Ascending aorta (tissue), 2 donors: ENCODE results near the gene SLC1A7. TPM values are rescaled to one million over a fixed set of nuclear protein-coding genes. Genes with fewer than 3 reads are reported as not detected.

ENCODE experiments used
- DNase-seq, 2 donors: peaks; one replicate each; pipeline ENCODE4 v3.0.0-alpha.2; 2019; ENCODE audit warnings: low spot score in 2 of 2
- H3K27ac ChIP-seq, 2 donors: fragments of 200-600 bp; sonication (generic); one replicate each; pipeline ENCODE4 v1.5.1; 2016 to 2017; ENCODE audit warnings: mild to moderate bottlenecking in 1 of 2
- H3K27me3 ChIP-seq: fragments of 200-600 bp; sonication (generic); one replicate; pipeline ENCODE4 v1.5.1; 2017
- H3K36me3 ChIP-seq, 2 donors: fragments of 200-600 bp; sonication (generic); one replicate each; pipeline ENCODE4 v1.5.1; 2016
- H3K4me1 ChIP-seq, 2 donors: fragments of 200-600 bp; sonication (generic); one replicate each; pipeline ENCODE4 v1.5.1; 2016 to 2017; ENCODE audit warnings: mild to moderate bottlenecking in 1 of 2
- H3K4me3 ChIP-seq, 2 donors: fragments of 200-600 bp; sonication (generic); one replicate each; pipeline ENCODE4 v1.5.1; 2016 to 2017; ENCODE audit warnings: mild to moderate bottlenecking in 1 of 2
- H3K9me3 ChIP-seq, 2 donors: fragments of 200-600 bp; sonication (generic); one replicate each; pipeline ENCODE4 v1.5.1; 2016
- CTCF ChIP-seq, 3 experiments: fragments of 200-600 bp in 2 of 3; fragments of 450-650 bp in 1 of 3; sonication (generic) in 2 of 3; IDR thresholded peaks; one replicate each; pipeline ENCODE4 v1.5.1; 2016 to 2019; ENCODE audit warnings: antibody characterized with exemption in 3 of 3, mild to moderate bottlenecking in 1 of 3, moderate library complexity in 1 of 3
- intact Hi-C: fragments of 100-400 bp; cut with DNase I; formaldehyde crosslinking; loops from one replicate; pipeline ENCODE4 v1.15.1; 2023
- total RNA-seq: library from RNA; depleted of rRNA; stranded (reverse); fragments of >200 nt; gene quantifications from one replicate; pipeline ENCODE4 v1.1.0, GENCODE V29; 2016

SLC1A7 gene
- total RNA-seq, 1 donor from 2014 or later = not detected

- Histone ChIP-seq H3K9me3 (no peaks in the 10 kb centered on the region), H3K4me3 (no peak overlapping the region), H3K36me3 (no peaks in the 10 kb centered on the region), H3K4me1 (no peaks in the 10 kb centered on the region), H3K27me3 (no peaks in the 10 kb centered on the region), H3K27ac (no peak overlapping the region)
- no peak for TF ChIP-seq CTCF (IDR thresholded peaks at IDR 0.05)
- intact Hi-C loops = no loop called here
- peak in 1 of 2 donors; percentile 34 for DNase-seq
Measured at GRCh38 chr1:53166366-53166765, 23.9 kb upstream of the SLC1A7 start.

DNA sequence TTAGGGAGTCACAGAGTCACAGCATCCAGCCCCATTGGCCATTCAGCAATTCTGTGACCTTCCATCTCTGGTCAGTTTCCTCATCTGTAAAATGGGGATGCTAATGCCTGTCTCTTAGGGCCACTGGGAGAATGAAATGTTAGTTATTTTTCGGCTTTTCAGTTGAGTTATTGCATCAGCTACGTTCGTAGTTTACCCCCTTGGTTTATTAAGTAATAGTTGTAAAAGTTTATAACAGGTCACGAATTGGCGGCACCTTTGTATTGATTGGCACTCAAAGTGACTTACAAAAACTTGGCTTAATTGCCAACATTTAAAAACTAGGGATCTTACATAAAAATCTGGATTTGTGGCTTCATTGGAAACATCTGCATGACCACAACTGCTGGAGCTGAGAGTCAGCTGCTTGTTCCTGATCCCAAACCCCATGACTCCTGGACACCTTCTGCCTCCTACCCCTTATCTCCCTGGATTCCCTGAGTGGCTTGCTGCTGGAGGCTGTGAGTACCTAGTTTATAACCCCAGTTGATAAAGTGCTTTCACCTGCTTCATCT lies 23.0 kb upstream of the SLC1A7 start:
- no peaks in the 10 kb centered on the region for H3K4me1 ChIP-seq
- TF ChIP-seq CTCF (IDR thresholded peaks at IDR 0.05) = no peak
- no peaks in the 10 kb centered on the region for H3K36me3 ChIP-seq
- intact Hi-C loops = no loop called here
- H3K27me3 ChIP-seq = no peaks in the 10 kb centered on the region
- no peak overlapping the region for H3K27ac ChIP-seq
- no peaks in the 10 kb centered on the region for H3K9me3 ChIP-seq
- peak in 1 of 2 donors; percentile 47 for DNase-seq
- no peak overlapping the region for H3K4me3 ChIP-seq

DNA sequence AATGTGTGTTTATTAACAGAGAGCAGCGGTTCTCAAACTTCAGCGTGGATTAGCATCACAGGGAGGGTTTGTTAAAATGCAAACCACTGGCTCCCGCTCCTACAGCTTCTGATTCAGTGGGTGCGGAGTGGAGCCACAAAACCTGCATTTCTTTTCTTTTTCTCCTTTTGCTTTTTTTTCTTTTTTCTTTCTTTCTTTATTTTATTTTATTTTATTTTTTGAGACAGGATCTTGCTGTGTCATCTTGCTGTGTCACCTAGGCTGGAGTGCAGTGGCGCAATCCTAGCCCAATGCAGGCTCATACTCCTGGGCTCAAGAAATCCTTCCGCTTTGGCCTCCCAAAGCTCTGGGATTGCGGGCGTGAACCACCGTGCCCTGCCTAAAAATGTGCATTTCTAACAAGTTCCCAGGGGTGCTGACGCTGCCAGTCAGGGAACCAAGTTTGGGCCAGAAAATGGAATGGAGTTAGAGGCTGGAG lies 20.9 kb upstream of the SLC1A7 start:
- Histone ChIP-seq H3K36me3 (no peaks in the 10 kb centered on the region), H3K4me3 (no peak overlapping the region), H3K9me3 (no peaks in the 10 kb centered on the region), H3K4me1 (no peaks in the 10 kb centered on the region), H3K27me3 (no peaks in the 10 kb centered on the region), H3K27ac (no peak overlapping the region)
- no peak for TF ChIP-seq CTCF (IDR thresholded peaks at IDR 0.05)
- DNase-seq = no peak
- intact Hi-C loops = no loop called here

DNA sequence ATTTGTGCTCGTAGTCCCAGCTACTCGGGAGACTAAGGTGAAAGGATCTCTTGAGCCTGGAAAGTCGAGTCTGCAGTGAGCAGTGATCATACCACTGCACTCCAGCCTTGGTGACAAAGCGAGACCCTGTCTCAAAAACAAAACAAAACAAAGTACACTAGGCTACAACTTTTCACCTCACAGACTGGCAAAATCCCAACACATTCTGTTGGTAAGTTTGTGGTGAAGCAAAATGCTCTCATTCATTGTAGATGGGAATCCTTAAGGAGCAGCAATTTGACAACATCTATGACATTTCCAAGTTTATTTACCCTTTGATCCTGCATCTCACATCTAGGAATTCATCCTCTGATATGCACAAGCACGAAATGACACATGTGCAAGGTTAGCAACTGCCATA lies 20.2 kb upstream of the SLC1A7 start:
- H3K4me3 ChIP-seq = no peak overlapping the region
- no peaks in the 10 kb centered on the region for H3K27me3 ChIP-seq
- no peak for TF ChIP-seq CTCF (IDR thresholded peaks at IDR 0.05)
- intact Hi-C loops = no loop called here
- H3K4me1 ChIP-seq = no peaks in the 10 kb centered on the region
- H3K9me3 ChIP-seq = no peaks in the 10 kb centered on the region
- H3K27ac ChIP-seq = no peak overlapping the region
- no peak for DNase-seq
- H3K36me3 ChIP-seq = no peaks in the 10 kb centered on the region

GRCh38 chr1:53160924-53161378 lies 18.5 kb upstream of the SLC1A7 start:
- H3K27ac ChIP-seq = no peak overlapping the region

More at GRCh38 chr1:53160924-53161378, 18.5 kb upstream of the SLC1A7 start:
- Histone ChIP-seq H3K36me3 (no peaks in the 10 kb centered on the region), H3K4me3 (no peak overlapping the region), H3K27me3 (no peaks in the 10 kb centered on the region), H3K9me3 (no peaks in the 10 kb centered on the region), H3K4me1 (no peaks in the 10 kb centered on the region)
- intact Hi-C loops = no loop called here
- DNase-seq = no peak
- TF ChIP-seq CTCF (IDR thresholded peaks at IDR 0.05) = no peak
